KBM-7 (cell line): ENCODE measurements around the gene ZFP36L1.

Experiments
- DNase-seq: peaks from one replicate; pipeline ENCODE4 v3.0.0-alpha.2; 2015
- in situ Hi-C: fragments of 300-500 bp; cut with MboI; formaldehyde crosslinking; loops from 2 replicates; pipeline ENCODE4 v1.14.3; 2020; ENCODE audit warnings: low sequenced_read_pairs, low pct_unique_long_range_greater_than_20kb, mixed read lengths

The ZFP36L1 gene

GRCh38 chr14:68817506-68818212 is 24.8 kb upstream of the ZFP36L1 start:
- DNase-seq = no peak
- in situ Hi-C loops = loop anchor here (25.0 kb wide), 2 partner anchors 580 to 880 kb away; no protein-coding TSS in a partner anchor

- no peak for DNase-seq
- in situ Hi-C loops = loop anchor here (25.0 kb wide), 2 partner anchors 580 to 880 kb away; no protein-coding TSS in a partner anchor
Observed at GRCh38 chr14:68816943-68817430, 24.1 kb upstream of the ZFP36L1 start.

GRCh38 chr14:68816183-68816942 is 23.5 kb upstream of the ZFP36L1 start:
- in situ Hi-C loops = loop anchor here (25.0 kb wide), 2 partner anchors 579 to 879 kb away; no protein-coding TSS in a partner anchor
- DNase-seq = peak; percentile 91

GRCh38 chr14:68815298-68816182 is 22.7 kb upstream of the ZFP36L1 start:
- in situ Hi-C loops = loop anchor here (25.0 kb wide), 2 partner anchors 578 to 878 kb away; no protein-coding TSS in a partner anchor
- peak; percentile 27 for DNase-seq

GRCh38 chr14:68814539-68815297 is 21.9 kb upstream of the ZFP36L1 start:
- peak; percentile 85 for DNase-seq
- in situ Hi-C loops = loop anchor here (25.0 kb wide), 2 partner anchors 577 to 877 kb away; no protein-coding TSS in a partner anchor

- no peak for DNase-seq
- in situ Hi-C loops = loop anchor here (25.0 kb wide), 2 partner anchors 577 to 877 kb away; no protein-coding TSS in a partner anchor
Observed at GRCh38 chr14:68814238-68814538, 21.3 kb upstream of the ZFP36L1 start.

- in situ Hi-C loops = loop anchor here (25.0 kb wide), 2 partner anchors 576 to 876 kb away; no protein-coding TSS in a partner anchor
- DNase-seq = no peak
Observed at GRCh38 chr14:68813318-68813838, 20.5 kb upstream of the ZFP36L1 start.

- DNase-seq = no peak
- in situ Hi-C loops = loop anchor here (25.0 kb wide), 2 partner anchors 574 to 874 kb away; no protein-coding TSS in a partner anchor
Observed at GRCh38 chr14:68811171-68811570, 18.3 kb upstream of the ZFP36L1 start.

GRCh38 chr14:68810173-68811153 is 17.6 kb upstream of the ZFP36L1 start:
- in situ Hi-C loops = loop anchor here (25.0 kb wide), 2 partner anchors 573 to 873 kb away; no protein-coding TSS in a partner anchor
- no peak for DNase-seq

GRCh38 chr14:68809524-68809923 is 16.7 kb upstream of the ZFP36L1 start:
- in situ Hi-C loops = loop anchor here (25.0 kb wide), 2 partner anchors 572 to 872 kb away; no protein-coding TSS in a partner anchor
- DNase-seq = no peak

- no peak for DNase-seq
- in situ Hi-C loops = loop anchor here (25.0 kb wide), 2 partner anchors 572 to 872 kb away; no protein-coding TSS in a partner anchor
Observed at GRCh38 chr14:68808696-68809480, 16.0 kb upstream of the ZFP36L1 start.

GRCh38 chr14:68807987-68808386 is 15.1 kb upstream of the ZFP36L1 start:
- in situ Hi-C loops = loop anchor here (25.0 kb wide), 2 partner anchors 571 to 871 kb away; no protein-coding TSS in a partner anchor
- DNase-seq = no peak

- DNase-seq = peak; percentile 94
- in situ Hi-C loops = loop anchor here (25.0 kb wide), 2 partner anchors 570 to 870 kb away; no protein-coding TSS in a partner anchor
Observed at GRCh38 chr14:68807148-68807600, 14.3 kb upstream of the ZFP36L1 start.

GRCh38 chr14:68806526-68807147 is 13.8 kb upstream of the ZFP36L1 start:
- no peak for DNase-seq
- in situ Hi-C loops = loop anchor here (25.0 kb wide), 2 partner anchors 569 to 869 kb away; no protein-coding TSS in a partner anchor

- in situ Hi-C loops = loop anchor here (25.0 kb wide), 2 partner anchors 568 to 868 kb away; no protein-coding TSS in a partner anchor
- DNase-seq = no peak
Observed at GRCh38 chr14:68805414-68805813, 12.5 kb upstream of the ZFP36L1 start.
